Measurements from ENCODE around the gene WNT5A. TPM values are rescaled to one million over a fixed set of nuclear protein-coding genes. Genes with fewer than 3 reads are reported as not detected.

WNT5A gene
- total RNA-seq, 1 experiment from 2014 or later: 1.1 TPM

DNA sequence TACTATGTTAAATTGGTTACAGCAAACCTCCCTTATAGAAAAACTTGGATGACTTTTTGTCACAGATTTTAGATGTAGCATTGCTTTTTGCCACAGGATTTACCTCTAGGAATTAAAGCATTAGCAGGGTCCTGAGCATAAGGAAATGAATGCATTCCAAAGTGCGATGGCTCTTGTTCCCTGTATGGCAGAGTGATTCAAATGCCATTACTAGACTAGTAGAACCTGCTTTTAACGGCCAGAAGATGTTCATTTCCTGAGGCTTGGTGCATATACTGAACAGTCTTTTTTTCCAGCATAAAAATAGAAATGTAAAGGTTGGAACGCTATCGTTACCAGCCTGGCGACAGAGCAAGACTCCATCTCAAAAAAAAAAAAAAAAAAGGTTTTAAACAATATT lies 59.4 kb downstream of the WNT5A start:
- H3K56ac ChIP-seq (ENCODE audit: insufficient read length, low read depth, low read length): no peak overlapping the region
- H4K91ac ChIP-seq (ENCODE audit: insufficient read length, low read depth, low read length): no peak overlapping the region
- H3K9me3 ChIP-seq (ENCODE audit: control insufficient read depth, low read depth, low read length): no peaks in the 10 kb centered on the region
- H3K79me1 ChIP-seq (ENCODE audit: insufficient read depth, low read depth, low read length, poor library complexity, severe bottlenecking): no peaks in the 10 kb centered on the region
- H3K4me2 ChIP-seq (ENCODE audit: insufficient read depth, insufficient read length, low read length): no peak overlapping the region
- no peak overlapping the region for H2AK5ac ChIP-seq (ENCODE audit: insufficient read length, low read length)
- no peak overlapping the region for H3K23ac ChIP-seq (ENCODE audit: insufficient read length, low read depth, low read length)
- H3K27me3 ChIP-seq (ENCODE audit: insufficient read depth, low read length): no peaks in the 10 kb centered on the region
- no peaks in the 10 kb centered on the region for H3K27me3 Mint-ChIP-seq (ENCODE audit: low read depth)
- no peak overlapping the region for H2BK12ac ChIP-seq (ENCODE audit: insufficient read length, low read depth, low read length)
- DNase-seq: no peak
- H2BK120ac ChIP-seq (ENCODE audit: low read depth, low read length, poor library complexity, severe bottlenecking): no peak overlapping the region
- H3K79me2 ChIP-seq (ENCODE audit: insufficient read depth, low read length): no peaks in the 10 kb centered on the region
- H3K14ac ChIP-seq (ENCODE audit: insufficient read depth, low read length): no peak overlapping the region
- TF ChIP-seq, protein P1, sequence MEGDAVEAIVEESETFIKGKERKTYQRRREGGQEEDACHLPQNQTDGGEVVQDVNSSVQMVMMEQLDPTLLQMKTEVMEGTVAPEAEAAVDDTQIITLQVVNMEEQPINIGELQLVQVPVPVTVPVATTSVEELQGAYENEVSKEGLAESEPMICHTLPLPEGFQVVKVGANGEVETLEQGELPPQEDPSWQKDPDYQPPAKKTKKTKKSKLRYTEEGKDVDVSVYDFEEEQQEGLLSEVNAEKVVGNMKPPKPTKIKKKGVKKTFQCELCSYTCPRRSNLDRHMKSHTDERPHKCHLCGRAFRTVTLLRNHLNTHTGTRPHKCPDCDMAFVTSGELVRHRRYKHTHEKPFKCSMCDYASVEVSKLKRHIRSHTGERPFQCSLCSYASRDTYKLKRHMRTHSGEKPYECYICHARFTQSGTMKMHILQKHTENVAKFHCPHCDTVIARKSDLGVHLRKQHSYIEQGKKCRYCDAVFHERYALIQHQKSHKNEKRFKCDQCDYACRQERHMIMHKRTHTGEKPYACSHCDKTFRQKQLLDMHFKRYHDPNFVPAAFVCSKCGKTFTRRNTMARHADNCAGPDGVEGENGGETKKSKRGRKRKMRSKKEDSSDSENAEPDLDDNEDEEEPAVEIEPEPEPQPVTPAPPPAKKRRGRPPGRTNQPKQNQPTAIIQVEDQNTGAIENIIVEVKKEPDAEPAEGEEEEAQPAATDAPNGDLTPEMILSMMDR (conservative IDR thresholded peaks at IDR 0.05): no peak
- no peak overlapping the region for H2BK15ac ChIP-seq (ENCODE audit: low read depth, low read length)
- H3K4ac ChIP-seq (ENCODE audit: low read depth, low read length): no peak overlapping the region
- H4K20me1 ChIP-seq (ENCODE audit: control insufficient read depth, insufficient read depth, insufficient read length): no peaks in the 10 kb centered on the region
- no peaks in the 10 kb centered on the region for H3K36me3 Mint-ChIP-seq (ENCODE audit: insufficient read depth in 1 of 3, low read depth in 3 of 3)
- no peak overlapping the region for H2BK5ac ChIP-seq (ENCODE audit: insufficient read length, low read length)
- H3K27ac ChIP-seq (ENCODE audit: insufficient read length, low read depth, low read length): no peak overlapping the region
- no peak overlapping the region for H3K18ac ChIP-seq (ENCODE audit: insufficient read length, low read depth, low read length)
- H3T11ph ChIP-seq (ENCODE audit: low read length): no peak overlapping the region
- no peaks in the 10 kb centered on the region for H3K23me2 ChIP-seq (ENCODE audit: insufficient read length, low read depth, low read length, poor library complexity, severe bottlenecking)
- H4K8ac ChIP-seq (replicated peaks; ENCODE audit: insufficient read length, low read depth, low read length): no peak overlapping the region
- H2BK20ac ChIP-seq (ENCODE audit: low read depth, low read length, poor library complexity, severe bottlenecking): no peak overlapping the region
- H3K27ac Mint-ChIP-seq: no peak overlapping the region
- H3K4me3 Mint-ChIP-seq: no peak overlapping the region
- H3K9me3 Mint-ChIP-seq: no peaks in the 10 kb centered on the region
- no peaks in the 10 kb centered on the region for H3K4me1 Mint-ChIP-seq
- no peak overlapping the region for H2AFZ ChIP-seq (ENCODE audit: low read length)
- H3K4me1 ChIP-seq (ENCODE audit: insufficient read depth, low read length): no peaks in the 10 kb centered on the region
- H4K5ac ChIP-seq (ENCODE audit: insufficient read length, low read depth, low read length): no peak overlapping the region
- no peak overlapping the region for H3K9ac ChIP-seq (ENCODE audit: extremely low read depth, insufficient read length, low read length)
- no CpG with 5 or more reads among the region's 5 CpGs for WGBS (ENCODE audit: extremely low coverage, insufficient read length, low lambda C conversion rate)

Data from H9 (cell line).